ENCODE data around the gene LMBR1.

LMBR1 gene

GRCh38 chr7:156682928-156683327 lies 210.1 kb downstream of the LMBR1 start:
- DNase-seq, result no peak

DNA sequence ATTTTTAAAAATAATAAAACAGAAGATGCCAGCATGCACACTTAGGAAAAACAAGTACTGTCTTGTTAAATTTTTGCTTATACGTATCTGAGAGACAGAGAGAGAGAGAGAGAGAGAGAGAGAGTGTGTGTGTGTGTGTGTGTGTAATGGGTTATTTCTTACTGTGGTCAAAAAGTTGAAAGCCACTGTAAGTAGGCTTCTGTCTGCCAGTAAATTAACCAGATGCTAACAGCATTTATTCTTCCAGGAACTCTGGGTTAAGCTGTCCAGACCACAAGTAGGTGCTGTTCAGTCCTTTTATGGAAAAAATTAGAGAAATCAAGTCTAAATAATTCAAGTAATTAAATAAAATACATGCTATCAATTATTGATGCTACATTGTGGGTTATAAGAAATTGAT lies 212.7 kb downstream of the LMBR1 start:
- no peak for DNase-seq

GRCh38 chr7:156677374-156678054 lies 215.5 kb downstream of the LMBR1 start:
- no peak for DNase-seq

DNA sequence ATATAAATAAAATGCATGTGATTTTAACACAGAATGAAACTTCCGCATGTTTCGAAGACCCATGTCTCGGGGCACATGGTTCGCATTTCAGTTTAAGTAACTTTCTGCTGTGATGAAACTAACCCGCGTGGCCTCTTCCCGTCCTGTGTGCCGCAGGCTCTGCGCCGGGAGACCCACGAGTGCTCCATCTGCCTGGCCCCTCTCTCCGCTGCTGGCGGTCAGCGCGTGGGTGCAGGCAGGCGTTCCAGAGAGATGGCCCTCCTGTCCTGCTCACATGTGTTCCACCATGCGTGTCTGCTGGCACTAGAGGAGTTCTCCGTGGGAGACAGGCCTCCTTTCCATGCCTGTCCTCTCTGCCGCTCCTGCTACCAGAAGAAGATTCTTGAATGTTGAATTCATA lies 216.7 kb downstream of the LMBR1 start:
- no peak for DNase-seq

DNA sequence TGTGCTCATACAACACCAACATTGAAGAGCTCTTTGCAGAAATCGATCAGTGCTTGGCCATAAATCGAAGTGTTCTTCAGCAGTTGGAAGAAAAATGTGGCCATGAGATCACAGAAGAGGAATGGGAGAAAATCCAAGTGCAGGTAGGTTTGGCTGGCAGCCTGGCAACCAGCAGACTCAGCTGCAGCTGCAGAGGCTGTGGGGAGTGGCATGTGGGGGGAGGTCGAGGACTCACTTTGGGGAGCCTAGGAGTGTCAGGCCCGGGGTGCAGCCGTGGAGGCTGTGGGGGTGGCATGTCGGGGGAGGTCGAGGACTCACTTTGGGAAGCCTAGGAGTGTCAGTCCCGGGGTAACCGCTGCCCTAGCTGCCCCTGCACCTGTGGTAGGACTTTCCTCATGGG lies 217.3 kb downstream of the LMBR1 start:
- DNase-seq, result no peak

DNA sequence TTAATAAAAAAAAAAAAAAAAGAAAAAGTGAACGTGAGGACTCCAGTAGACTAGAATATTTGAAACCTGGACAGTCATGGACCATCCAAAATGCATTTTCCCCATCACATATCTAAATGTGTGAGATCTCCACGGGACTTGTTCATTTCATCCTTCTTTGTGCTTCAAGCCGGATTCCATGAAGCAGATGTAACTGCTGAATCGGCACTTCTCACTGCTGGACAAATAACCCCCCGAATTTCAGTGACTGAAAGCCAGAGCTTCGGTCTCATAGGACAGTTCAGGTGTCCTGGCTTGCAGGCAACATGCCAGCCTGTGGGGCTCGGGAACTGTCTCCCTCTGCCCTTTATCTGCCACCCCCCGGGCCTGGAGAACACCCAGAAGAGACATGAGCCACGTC lies 219.1 kb downstream of the LMBR1 start:
- DNase-seq, result no peak

DNA sequence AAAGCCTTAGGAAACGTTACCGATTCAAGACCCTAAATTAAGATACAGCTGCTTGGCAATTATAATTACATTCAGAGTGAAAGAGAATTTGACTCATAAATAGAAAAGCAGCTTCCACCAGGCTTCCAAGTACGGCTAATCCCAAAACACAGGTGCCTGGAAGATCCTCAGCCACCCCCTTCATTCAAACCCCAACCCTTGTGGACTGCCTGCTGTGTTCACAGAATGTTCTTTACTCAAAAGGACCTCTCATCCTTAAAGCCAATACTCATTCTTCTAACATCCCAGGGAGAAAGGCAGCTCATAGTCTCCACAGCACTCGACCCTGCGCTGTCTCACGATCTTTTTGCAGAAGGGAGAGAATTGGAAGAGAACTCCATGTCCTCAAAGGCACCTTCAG lies 219.5 kb downstream of the LMBR1 start:
- DNase-seq, result no peak

DNA sequence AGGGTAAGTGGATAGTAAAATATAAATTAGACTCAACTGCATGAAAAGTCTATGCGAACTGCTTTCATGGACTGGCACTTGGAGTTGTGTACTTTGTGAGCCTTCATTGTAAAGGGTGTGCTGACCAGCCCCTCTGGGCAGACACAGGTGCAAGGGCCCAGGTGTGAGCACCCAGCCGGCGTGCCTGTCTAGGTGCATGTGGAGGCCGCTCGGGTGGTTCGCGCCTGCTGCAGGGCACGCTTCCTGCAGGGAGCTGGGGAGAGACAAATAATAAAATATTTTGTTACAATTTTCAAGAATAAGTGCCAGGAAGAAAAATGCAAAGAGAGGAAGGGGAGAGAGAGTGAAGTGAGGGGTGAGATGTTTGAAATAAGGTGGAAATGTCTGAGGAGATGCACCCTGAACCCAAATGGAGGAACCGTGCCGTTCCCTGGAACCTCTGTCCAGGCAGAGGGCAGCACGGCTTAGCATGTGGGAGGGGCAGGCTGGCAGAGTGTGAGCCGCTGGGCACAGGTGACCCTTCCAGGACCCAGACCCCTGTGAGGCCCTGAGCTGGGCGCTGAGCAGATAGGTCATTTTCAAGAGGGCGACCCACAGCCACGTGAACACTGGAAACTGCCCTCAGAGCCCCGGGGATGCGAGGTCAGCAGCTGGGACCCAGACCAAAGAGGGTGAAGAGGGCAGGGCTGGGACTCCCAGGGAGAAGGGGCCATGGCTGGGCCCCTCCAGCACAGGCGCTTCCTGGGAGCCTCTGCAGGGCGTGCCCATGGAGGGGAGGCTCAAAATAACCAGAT lies 223.8 kb downstream of the LMBR1 start:
- no peak for DNase-seq

- DNase-seq, result no peak
Observed at GRCh38 chr7:156668130-156668741, 224.7 kb downstream of the LMBR1 start.

GRCh38 chr7:156667110-156667426 lies 225.9 kb downstream of the LMBR1 start:
- DNase-seq, result no peak

DNA sequence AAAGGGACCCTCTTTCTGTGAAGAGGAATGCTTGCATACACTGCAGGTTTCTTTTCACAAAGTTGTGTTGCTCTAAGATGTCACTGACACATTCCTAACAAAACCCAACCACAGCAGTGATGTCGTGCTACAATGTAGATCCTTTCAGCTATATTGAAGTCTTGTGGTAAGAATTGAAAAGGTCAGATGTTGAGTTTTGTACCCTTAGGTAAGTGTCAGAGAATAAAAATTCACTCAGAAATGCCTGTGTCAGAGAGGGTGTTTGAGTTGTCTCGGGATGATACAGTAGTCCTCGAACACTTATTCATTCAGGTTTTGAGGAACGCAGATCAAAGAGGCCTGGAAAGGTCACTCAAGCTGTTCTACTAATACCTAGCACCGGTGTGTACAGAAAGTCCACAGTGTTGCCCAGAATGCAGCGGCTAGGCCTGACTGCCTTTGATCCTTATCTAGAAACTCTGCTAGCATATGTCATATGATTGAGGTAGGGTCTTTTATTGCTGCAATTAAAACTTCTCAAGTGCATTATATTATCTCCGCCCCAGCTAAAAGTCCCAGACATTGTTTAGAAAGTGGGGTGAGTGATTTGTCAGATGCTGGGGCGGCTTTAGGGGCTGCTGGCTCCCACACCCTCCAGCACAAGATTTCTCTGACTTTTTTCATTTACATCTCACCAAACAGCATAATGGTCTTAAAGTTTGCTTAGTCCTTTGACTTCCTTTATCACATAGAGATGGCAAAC lies 226.4 kb downstream of the LMBR1 start:
- no peak for DNase-seq

GRCh38 chr7:156665101-156665500 lies 227.9 kb downstream of the LMBR1 start:
- DNase-seq, result no peak

DNA sequence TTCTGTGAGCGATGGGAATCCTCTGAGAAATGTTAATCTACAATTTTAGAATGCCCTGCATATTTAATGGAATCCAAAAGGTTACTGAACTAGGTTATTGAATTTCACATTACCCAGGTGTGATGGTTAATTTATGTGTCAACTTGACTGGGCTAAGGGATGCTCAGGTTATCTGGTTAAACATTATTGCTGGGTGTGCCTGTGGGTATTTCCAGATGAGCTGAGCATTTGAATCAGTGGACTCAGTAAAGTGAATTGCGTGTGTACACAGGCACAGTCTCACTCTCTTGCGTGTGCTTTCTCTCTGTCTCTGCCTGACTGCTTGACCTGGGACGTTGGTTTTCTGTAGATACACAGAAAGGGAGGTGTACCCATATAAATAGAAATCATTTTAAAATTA lies 230.7 kb downstream of the LMBR1 start:
- DNase-seq, result no peak

GRCh38 chr7:156661637-156662036 lies 231.3 kb downstream of the LMBR1 start:
- no peak for DNase-seq

GRCh38 chr7:156659961-156660360 lies 233.0 kb downstream of the LMBR1 start:
- DNase-seq, result no peak

GRCh38 chr7:156659203-156659602 lies 233.8 kb downstream of the LMBR1 start:
- DNase-seq, result no peak

GRCh38 chr7:156657681-156658080 lies 235.3 kb downstream of the LMBR1 start:
- DNase-seq, result no peak

DNA sequence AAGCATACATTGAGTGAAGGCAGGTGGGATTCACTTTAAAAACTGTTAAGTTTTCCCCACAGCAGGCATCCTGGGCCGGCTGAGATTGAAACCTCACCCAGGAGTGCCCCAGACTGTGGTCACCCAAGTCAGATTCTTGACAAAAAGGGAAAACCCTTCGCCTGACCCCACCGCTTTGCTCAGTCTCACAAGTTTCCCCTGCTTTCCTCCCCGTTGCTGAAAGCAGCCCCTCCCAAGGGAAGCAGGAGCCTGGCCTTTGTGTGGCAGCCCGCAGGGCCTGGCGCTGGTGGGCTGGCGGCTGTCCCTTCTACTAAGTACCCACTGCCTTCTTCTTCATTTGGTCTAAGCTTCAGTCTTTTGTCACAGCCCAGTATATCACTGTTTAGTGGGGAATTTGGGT lies 236.4 kb downstream of the LMBR1 start:
- no peak for DNase-seq

- no peak for DNase-seq
Observed at GRCh38 chr7:156655983-156656382, 237.0 kb downstream of the LMBR1 start.

DNA sequence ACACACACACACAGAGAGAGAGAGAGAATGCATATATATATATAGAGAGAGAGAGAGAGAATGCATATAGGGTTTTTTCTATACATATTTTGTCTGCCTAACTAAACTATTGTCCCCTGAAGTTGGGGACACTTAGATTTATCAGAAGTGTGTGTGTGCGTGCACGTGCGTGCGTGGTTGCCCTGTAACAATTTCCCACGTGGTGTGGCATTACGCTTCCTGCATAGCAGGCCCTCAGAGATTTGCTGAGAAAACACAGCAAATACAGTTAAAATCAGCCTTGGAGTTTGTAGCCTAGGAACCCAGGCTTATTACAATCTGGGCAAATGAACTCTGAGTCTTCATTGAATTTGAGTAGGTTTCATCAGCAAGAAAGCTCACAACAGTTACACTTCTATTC lies 237.7 kb downstream of the LMBR1 start:
- no peak for DNase-seq

- no peak for DNase-seq
Observed at GRCh38 chr7:156654511-156655234, 238.3 kb downstream of the LMBR1 start.

- no peak for DNase-seq
Observed at GRCh38 chr7:156652886-156653568, 240.0 kb downstream of the LMBR1 start.
